ENCODE data around the gene DNAH11.

DNA sequence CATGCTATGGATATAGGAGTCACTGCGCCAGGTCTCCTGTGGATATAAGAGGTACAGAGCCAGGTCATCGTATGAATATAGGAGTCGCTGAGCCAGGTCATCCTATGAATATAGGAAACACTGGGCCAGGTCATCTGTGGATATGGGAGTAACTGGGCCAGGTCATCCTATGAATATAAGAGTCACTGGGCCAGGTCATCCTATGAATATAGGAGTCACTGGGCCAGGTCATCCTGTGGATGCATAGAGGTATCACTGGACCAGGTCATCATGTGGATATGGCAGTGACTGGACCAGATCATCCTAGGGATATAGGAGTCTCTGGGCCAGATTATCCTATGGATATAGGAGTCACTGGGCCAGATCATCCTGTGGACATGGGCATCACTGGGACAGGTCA is 181.7 kb downstream of the DNAH11 start:
- TF ChIP-seq, protein P1, sequence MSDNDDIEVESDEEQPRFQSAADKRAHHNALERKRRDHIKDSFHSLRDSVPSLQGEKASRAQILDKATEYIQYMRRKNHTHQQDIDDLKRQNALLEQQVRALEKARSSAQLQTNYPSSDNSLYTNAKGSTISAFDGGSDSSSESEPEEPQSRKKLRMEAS (IDR thresholded peaks at IDR 0.05): no peak
- TF ChIP-seq EP300 (IDR thresholded peaks at IDR 0.05; ENCODE audit: borderline replicate concordance) (no peak), USF1 (IDR thresholded peaks at IDR 0.05) (no peak), CEBPB (IDR thresholded peaks at IDR 0.05) (no peak), NFIC (IDR thresholded peaks at IDR 0.05) (no peak), RAD21 (IDR thresholded peaks at IDR 0.05; ENCODE audit: low read depth) (no peak), FOXM1 (IDR thresholded peaks at IDR 0.05; ENCODE audit: borderline replicate concordance, low read depth) (no peak), CREB1 (IDR thresholded peaks at IDR 0.05; ENCODE audit: low read depth) (no peak), YY1 (IDR thresholded peaks at IDR 0.05; ENCODE audit: low read depth) (no peak), TAF1 (IDR thresholded peaks at IDR 0.05; ENCODE audit: low read depth) (no peak), ZBTB7A (IDR thresholded peaks at IDR 0.05; ENCODE audit: low read depth) (no peak), EGR1 (IDR thresholded peaks at IDR 0.05) (no peak), TCF12 (IDR thresholded peaks at IDR 0.05; ENCODE audit: low read depth) (no peak)
- TF ChIP-seq, protein P2, sequence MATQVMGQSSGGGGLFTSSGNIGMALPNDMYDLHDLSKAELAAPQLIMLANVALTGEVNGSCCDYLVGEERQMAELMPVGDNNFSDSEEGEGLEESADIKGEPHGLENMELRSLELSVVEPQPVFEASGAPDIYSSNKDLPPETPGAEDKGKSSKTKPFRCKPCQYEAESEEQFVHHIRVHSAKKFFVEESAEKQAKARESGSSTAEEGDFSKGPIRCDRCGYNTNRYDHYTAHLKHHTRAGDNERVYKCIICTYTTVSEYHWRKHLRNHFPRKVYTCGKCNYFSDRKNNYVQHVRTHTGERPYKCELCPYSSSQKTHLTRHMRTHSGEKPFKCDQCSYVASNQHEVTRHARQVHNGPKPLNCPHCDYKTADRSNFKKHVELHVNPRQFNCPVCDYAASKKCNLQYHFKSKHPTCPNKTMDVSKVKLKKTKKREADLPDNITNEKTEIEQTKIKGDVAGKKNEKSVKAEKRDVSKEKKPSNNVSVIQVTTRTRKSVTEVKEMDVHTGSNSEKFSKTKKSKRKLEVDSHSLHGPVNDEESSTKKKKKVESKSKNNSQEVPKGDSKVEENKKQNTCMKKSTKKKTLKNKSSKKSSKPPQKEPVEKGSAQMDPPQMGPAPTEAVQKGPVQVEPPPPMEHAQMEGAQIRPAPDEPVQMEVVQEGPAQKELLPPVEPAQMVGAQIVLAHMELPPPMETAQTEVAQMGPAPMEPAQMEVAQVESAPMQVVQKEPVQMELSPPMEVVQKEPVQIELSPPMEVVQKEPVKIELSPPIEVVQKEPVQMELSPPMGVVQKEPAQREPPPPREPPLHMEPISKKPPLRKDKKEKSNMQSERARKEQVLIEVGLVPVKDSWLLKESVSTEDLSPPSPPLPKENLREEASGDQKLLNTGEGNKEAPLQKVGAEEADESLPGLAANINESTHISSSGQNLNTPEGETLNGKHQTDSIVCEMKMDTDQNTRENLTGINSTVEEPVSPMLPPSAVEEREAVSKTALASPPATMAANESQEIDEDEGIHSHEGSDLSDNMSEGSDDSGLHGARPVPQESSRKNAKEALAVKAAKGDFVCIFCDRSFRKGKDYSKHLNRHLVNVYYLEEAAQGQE (IDR thresholded peaks at IDR 0.05; ENCODE audit: low read depth): no peak

Data from Ishikawa (cell line).